Peyer's patch (tissue), 4 donors: ENCODE results near the gene SH3BGRL.

ENCODE experiments used
- CTCF ChIP-seq, 6 experiments: fragments of 450-650 bp in 4 of 6; fragments of 200-600 bp in 2 of 6; sonication (generic) in 1 of 6; IDR thresholded peaks; one replicate each; pipeline ENCODE4 v1.5.1; 2017 to 2019; ENCODE audit warnings: antibody characterized with exemption in 6 of 6, mild to moderate bottlenecking in 3 of 6, moderate library complexity in 1 of 6
- POLR2A ChIP-seq, 2 donors: fragments of 450-650 bp; IDR thresholded peaks; one replicate each; pipeline ENCODE4 v1.5.1; 2017; ENCODE audit warnings: antibody characterized with exemption in 2 of 2, mild to moderate bottlenecking in 2 of 2, moderate library complexity in 2 of 2

DNA sequence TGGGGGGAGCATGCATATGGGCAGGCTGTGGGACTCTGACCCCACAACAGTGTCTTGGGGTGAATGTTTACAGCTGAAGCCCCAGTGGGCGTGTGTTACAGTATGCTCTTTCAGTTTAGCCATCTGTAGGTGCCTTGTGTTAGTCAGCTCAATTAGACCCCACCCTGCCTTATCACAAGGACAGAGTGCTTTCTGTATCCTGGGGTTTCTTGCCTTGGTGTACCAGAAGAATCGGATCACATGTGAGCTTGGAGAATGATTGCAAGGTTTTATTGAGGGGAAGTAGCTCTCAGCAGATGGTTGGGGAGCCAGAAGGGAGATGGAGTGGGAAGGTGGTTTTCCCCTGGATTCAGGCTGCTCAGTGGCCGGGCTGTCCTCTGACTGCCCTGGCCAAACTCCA is 27.3 kb downstream of the SH3BGRL start:
- TF ChIP-seq CTCF (IDR thresholded peaks at IDR 0.05) (no peak), POLR2A (IDR thresholded peaks at IDR 0.05) (no peak)
